Amygdala (tissue), 56 donors: Measurements from ENCODE around the gene GNAT1.

Source experiments
- DNase-seq, 56 donors: peaks; one replicate each; lab custom pipeline; 2025; lab: John Stamatoyannopoulos, UW

Gene GNAT1

GRCh38 chr3:50174947-50175524 is 16.4 kb upstream of the GNAT1 start:
- DNase-seq, result no peak

- no peak for DNase-seq
Observed at GRCh38 chr3:50177346-50177745, 14.1 kb upstream of the GNAT1 start.

GRCh38 chr3:50179710-50180109 is 11.7 kb upstream of the GNAT1 start:
- DNase-seq, result no peak

GRCh38 chr3:50181985-50182384 is 9.4 kb upstream of the GNAT1 start:
- no peak for DNase-seq

GRCh38 chr3:50182533-50183099 is 8.8 kb upstream of the GNAT1 start:
- DNase-seq, result no peak

- DNase-seq, result no peak
Observed at GRCh38 chr3:50183755-50184154, 7.7 kb upstream of the GNAT1 start.

- DNase-seq, result no peak
Observed at GRCh38 chr3:50184242-50184978, 7.0 kb upstream of the GNAT1 start.

GRCh38 chr3:50185230-50185629 is 6.2 kb upstream of the GNAT1 start:
- DNase-seq, result no peak

GRCh38 chr3:50186096-50186495 is 5.3 kb upstream of the GNAT1 start:
- DNase-seq, result no peak

- no peak for DNase-seq
Observed at GRCh38 chr3:50187750-50188149, 3.7 kb upstream of the GNAT1 start.

GRCh38 chr3:50189274-50189673 is 2.1 kb upstream of the GNAT1 start:
- peak in 48 of 56 donors; percentile 15 to 84 (median 54) for DNase-seq

- no peak for DNase-seq
Observed at GRCh38 chr3:50189989-50190388, 1.4 kb upstream of the GNAT1 start.

GRCh38 chr3:50192124-50192523 is 714 bp downstream of the GNAT1 start:
- no peak for DNase-seq

- peak in 43 of 56 donors; percentile 11 to 82 (median 36) for DNase-seq
Observed at GRCh38 chr3:50192689-50193141, 1.3 kb downstream of the GNAT1 start.

- no peak for DNase-seq
Observed at GRCh38 chr3:50193286-50193685, 1.9 kb downstream of the GNAT1 start.

- no peak for DNase-seq
Observed at GRCh38 chr3:50193746-50194127, 2.3 kb downstream of the GNAT1 start.

- DNase-seq, result peak in 44 of 56 donors; percentile 11 to 83 (median 49)
Observed at GRCh38 chr3:50194128-50194902, 2.9 kb downstream of the GNAT1 start.

- DNase-seq, result peak in 1 of 56 donors; percentile 30
Observed at GRCh38 chr3:50194903-50195500, 3.6 kb downstream of the GNAT1 start.

GRCh38 chr3:50195501-50196252 is 4.3 kb downstream of the GNAT1 start:
- DNase-seq, result no peak

- no peak for DNase-seq
Observed at GRCh38 chr3:50196253-50196801, 4.9 kb downstream of the GNAT1 start.
